NCI-H2196 (cell line): ENCODE results near the gene PARVG.

Experiments used
- DNase-seq: peaks from one replicate; lab custom pipeline; 2025; ENCODE audit not compliant: unreplicated experiment; lab: John Stamatoyannopoulos, UW

The PARVG gene

GRCh38 chr22:44154436-44154942 lies 26.2 kb upstream of the PARVG start:
- DNase-seq = no peak

- no peak for DNase-seq
Observed at GRCh38 chr22:44155115-44155514, 25.6 kb upstream of the PARVG start.

- DNase-seq = no peak
Observed at GRCh38 chr22:44157916-44158618, 22.7 kb upstream of the PARVG start.

- DNase-seq = no peak
Observed at GRCh38 chr22:44158816-44159215, 21.9 kb upstream of the PARVG start.

GRCh38 chr22:44159221-44159620 lies 21.5 kb upstream of the PARVG start:
- DNase-seq = no peak

- DNase-seq = no peak
Observed at GRCh38 chr22:44159811-44160210, 20.9 kb upstream of the PARVG start.

GRCh38 chr22:44160421-44160820 lies 20.3 kb upstream of the PARVG start:
- no peak for DNase-seq

GRCh38 chr22:44161673-44162072 lies 19.1 kb upstream of the PARVG start:
- DNase-seq = no peak

- no peak for DNase-seq
Observed at GRCh38 chr22:44162960-44163359, 17.8 kb upstream of the PARVG start.

- DNase-seq = no peak
Observed at GRCh38 chr22:44163536-44163935, 17.2 kb upstream of the PARVG start.

GRCh38 chr22:44164031-44164430 lies 16.7 kb upstream of the PARVG start:
- no peak for DNase-seq

GRCh38 chr22:44165286-44165874 lies 15.3 kb upstream of the PARVG start:
- DNase-seq = no peak

GRCh38 chr22:44166498-44167276 lies 14.0 kb upstream of the PARVG start:
- DNase-seq = no peak

- DNase-seq = no peak
Observed at GRCh38 chr22:44167501-44167900, 13.2 kb upstream of the PARVG start.

GRCh38 chr22:44168206-44168605 lies 12.5 kb upstream of the PARVG start:
- no peak for DNase-seq

GRCh38 chr22:44170470-44170869 lies 10.3 kb upstream of the PARVG start:
- no peak for DNase-seq

- no peak for DNase-seq
Observed at GRCh38 chr22:44171561-44171960, 9.2 kb upstream of the PARVG start.

GRCh38 chr22:44172370-44173108 lies 8.2 kb upstream of the PARVG start:
- DNase-seq = peak; percentile 90

GRCh38 chr22:44173154-44173553 lies 7.6 kb upstream of the PARVG start:
- DNase-seq = no peak

GRCh38 chr22:44175676-44176075 lies 5.0 kb upstream of the PARVG start:
- no peak for DNase-seq
